Activated T-helper 1 cell treated with Interleukin-2 at 50 U/mL for 16 hours (primary cell): Measurements from ENCODE around the gene MAP2K2.

Source experiments
- DNase-seq: peaks from one replicate; pipeline ENCODE4 v3.0.0-alpha.2; 2020; ENCODE audit warnings: low read depth

The MAP2K2 gene

GRCh38 chr19:4043966-4044715 lies 79.8 kb downstream of the MAP2K2 start:
- no peak for DNase-seq

GRCh38 chr19:4043401-4043800 lies 80.5 kb downstream of the MAP2K2 start:
- no peak for DNase-seq

- no peak for DNase-seq
Measured at GRCh38 chr19:4042731-4043082, 81.2 kb downstream of the MAP2K2 start.

- no peak for DNase-seq
Measured at GRCh38 chr19:4042064-4042730, 81.7 kb downstream of the MAP2K2 start.
